CD4-positive, alpha-beta T cell treated with Interleukin-15 for 1 hour (primary cell): ENCODE measurements around the gene C1orf115.
"Not testable (repeated sequence)": the region's sequence is repeated elsewhere in the genome, so short reads cannot be mapped to it uniquely, and the experiment has no call there.

ENCODE experiments used
- DNase-seq: peaks from one replicate; pipeline ENCODE4 v3.0.0-alpha.2; 2020

C1orf115 gene

DNA sequence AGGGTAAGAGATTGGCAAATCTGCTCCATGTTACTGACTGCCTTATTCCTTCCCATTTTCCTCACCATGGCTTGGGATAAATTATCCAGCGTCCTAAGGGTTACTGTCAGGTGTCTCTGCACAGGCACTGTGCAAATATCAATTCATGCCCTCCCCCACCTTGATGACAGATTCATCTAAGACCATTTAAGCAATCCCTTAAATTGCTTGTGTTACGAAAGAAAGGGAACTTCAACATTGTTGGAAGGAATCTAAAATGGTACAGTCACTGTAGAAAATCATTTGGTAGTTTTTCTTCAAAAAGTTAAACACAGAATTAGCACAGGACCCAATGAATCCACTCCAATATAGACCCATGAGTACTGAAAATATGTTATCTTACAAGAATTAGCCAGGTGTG lies 40.3 kb downstream of the C1orf115 start:
- DNase-seq, result no peak

DNA sequence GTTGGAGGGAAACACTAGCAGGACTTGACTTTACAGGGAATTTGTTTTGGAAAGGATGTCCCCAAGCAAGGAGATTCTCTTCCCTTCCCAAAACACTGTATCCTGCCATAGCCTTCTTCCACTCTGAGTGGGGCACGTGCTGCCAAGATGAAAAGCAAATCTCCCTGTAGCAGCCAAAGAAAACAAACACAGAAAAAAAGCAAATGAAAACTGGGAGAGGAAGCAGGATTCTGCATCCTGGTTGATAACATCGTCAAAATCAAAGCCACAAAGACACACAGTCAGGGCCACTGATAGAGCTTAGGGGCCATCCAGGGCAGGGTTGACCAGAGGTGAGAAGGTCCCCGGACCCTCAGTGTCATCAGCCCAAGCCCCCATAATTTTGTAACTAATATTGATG lies 42.0 kb downstream of the C1orf115 start:
- no peak for DNase-seq

DNA sequence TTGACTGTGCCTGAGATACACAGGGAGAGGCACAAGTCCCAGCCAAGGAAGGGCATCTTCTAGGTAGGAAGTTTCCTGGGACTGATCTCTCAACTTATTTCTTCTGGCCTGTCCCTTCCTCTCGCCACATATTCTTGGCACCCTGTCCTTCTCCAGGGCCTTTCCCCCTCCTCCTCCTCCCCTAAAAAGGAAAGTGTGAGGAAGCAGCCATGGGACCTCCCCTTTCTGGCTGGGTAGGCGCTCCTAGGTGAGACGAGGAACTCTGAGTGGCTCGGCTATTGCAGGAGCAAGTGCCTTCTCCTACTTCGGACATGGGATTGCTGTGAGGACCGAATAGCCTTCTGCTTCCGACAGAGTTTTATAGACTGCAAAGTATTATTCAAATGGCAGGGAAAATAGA lies 42.5 kb downstream of the C1orf115 start:
- DNase-seq, result no peak

DNA sequence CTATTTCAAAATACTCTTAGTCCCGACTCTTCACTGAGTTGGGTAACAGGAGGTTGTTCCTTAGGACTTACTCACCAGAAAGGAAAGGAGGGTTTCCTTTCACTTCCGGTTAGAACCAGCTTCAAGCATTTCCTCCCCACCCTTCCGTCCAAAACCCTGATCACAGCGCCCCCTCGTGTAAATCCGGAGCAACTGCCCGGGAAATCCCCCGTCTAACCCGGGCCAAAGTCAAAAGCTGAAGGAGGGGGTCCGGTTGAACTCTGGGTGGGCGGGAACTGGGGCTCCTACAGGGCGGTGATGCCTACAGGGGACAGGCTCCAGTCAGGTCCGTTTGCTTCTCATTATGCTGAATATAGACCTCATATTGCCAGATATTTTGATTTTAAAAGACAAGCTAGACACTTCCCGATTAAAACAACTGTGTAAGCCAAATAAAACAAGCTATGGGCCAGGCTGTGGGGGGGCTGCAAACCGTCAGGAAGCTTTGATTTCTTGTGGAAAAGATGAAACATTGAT lies 43.0 kb downstream of the C1orf115 start:
- DNase-seq, result peak; percentile 76

DNA sequence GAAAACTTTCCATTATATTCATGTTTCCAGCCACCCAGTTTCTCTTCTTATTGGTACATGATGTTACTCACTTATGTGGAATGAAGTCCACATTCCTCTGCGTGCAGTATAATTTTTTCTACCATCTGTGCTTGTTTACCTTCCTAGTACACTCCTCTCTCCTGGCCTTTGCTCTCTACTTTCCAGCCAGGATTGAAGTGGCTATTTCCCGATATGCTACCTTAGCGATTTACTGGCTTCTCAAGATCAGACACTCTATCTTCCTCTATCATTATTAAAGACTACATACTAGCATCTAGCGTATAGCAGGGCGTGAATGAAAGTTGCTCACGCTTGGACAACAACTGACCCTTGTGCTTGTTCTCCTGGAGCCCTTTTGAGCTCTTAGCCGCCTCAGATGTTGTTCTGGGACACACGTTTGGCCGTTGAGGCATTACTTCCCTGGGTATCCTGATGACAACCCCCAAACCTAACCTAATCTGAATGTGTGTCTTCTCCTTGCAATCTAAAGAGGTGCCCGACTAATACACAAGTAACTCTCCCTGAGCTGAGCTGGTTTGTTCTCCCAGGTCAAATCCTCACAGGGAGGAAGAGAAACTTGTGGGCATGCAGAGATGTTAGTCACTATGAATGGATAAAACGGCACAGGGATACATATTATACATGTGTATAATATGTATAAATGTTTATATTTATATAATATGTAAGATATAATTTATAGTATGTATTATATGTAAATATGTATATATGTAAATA lies 44.6 kb downstream of the C1orf115 start:
- DNase-seq, result no peak

DNA sequence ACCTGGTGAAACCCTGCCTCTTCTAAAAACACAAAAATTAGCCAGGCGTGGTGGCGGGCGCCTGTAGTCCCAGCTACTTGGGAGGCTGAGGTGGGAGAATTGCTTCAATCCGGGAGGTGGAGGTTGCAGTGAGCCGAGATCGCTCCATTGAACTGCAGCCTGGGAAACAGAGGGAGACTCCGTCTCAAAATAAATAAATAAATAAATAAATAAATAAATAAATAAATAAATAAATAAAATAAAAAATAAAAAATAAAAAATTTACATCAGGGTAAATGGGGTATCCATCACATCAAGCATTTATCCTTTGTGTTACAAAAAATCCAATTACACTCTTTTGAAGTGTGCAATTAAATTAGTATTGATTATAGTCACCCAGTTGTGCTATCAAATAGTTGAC lies 46.1 kb downstream of the C1orf115 start:
- DNase-seq, result not testable (repeated sequence)

DNA sequence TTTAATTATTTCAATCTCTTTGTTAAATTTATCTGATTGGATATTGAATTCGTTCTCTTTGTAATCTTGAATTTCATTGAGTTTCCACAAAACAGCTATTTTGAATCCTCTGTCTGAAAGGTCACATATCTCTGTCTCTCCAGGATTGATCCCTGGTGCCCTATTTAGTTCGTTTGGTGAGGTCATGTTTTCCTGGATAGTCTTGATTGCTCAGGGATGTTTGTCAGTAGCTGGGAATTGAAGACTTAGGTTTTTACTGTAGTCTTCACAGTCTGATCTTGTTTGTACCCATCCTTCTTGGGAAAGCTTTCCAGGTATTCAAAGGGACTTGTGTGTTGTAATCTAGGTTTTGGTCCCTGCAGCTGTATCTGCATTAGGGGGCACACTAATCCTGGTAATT lies 51.2 kb downstream of the C1orf115 start:
- DNase-seq, result no peak

DNA sequence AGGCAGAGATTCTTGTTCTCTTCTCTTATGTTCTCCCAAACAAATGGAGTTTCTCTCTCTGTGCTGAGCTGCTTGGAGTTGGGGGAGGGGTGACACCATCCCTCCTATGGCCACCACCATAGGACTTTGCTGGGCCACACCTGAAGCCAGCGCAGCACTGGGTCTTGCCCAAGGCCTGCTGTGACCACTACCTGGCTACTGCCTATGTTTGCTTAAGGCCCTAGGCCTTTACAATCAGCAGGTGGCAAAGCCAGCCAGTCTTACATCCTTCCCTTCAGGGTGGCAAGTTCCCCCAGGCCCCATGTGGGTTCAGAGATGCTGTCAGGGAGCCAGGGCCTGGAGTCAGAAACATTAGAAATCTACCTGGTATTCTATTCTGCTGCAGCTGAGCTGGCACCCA lies 51.7 kb downstream of the C1orf115 start:
- DNase-seq, result no peak

DNA sequence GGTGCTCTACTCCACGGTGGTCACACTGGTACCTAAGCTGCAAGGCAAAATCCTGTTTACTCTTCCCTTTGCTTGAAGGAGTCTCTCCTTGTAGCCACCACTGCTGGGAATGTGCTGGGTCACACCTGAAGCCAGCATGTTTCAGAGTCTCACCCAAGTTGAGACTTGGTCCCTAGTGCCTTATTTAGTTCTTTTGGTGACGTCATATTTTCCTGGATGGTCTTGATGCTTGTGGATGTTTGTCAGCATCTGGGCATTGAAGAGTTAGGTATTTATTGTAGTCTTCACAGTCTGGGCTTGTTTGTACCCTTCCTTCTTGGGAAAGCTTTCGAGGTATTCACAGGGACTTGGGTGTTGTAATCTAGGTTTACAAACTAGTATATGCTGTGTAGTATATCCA lies 52.4 kb downstream of the C1orf115 start:
- DNase-seq, result no peak

DNA sequence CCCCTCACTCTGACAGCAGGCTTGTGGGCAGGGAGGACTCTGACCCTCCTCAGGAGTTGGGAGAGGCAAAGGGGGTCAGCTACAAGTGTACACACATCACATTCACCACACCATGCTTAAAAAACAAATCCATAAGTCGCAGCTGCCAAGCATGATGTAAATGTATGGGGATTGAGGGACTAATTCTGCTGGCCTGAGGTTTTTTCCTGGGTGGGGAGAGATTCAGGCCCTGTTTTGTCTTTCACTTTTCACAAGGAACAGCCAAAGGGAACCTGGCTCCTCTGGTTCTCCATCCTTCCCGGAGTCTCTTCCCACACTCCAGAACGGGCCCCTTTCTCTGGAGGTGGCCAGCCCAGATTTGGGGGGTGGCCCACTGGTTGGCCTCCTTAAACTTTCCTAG lies 56.7 kb downstream of the C1orf115 start:
- no peak for DNase-seq

DNA sequence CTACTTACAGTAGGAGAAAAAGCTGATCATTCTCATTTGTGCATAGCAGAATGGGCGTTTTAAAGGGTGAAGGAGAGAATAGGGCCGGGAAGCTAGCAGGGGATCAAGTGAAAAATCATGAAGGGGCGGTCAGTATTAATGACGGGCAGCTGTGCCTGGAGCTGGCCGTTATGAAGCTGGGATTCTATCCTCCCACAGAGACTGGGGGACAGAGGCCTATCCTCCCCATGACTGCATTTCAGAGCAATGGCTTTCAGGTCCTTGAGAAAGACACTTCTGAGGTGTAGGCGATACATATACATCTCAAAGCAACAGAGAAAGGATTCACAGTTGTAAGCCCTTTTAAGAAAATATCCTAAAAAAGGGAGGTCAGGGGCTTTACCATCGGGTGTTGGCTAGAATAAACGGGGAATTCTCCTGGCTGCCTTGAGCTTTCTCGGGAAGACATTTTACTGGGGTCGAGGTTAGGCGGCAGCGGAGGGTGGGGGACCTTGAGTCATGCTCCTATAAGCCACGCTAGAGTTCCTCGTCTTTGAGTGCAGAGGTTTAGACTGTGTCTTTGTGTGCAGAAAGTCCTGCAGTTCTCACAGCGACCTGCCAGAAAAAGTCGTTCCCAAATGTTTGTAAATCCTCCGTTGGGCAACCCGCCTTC lies 57.4 kb downstream of the C1orf115 start:
- DNase-seq, result no peak

DNA sequence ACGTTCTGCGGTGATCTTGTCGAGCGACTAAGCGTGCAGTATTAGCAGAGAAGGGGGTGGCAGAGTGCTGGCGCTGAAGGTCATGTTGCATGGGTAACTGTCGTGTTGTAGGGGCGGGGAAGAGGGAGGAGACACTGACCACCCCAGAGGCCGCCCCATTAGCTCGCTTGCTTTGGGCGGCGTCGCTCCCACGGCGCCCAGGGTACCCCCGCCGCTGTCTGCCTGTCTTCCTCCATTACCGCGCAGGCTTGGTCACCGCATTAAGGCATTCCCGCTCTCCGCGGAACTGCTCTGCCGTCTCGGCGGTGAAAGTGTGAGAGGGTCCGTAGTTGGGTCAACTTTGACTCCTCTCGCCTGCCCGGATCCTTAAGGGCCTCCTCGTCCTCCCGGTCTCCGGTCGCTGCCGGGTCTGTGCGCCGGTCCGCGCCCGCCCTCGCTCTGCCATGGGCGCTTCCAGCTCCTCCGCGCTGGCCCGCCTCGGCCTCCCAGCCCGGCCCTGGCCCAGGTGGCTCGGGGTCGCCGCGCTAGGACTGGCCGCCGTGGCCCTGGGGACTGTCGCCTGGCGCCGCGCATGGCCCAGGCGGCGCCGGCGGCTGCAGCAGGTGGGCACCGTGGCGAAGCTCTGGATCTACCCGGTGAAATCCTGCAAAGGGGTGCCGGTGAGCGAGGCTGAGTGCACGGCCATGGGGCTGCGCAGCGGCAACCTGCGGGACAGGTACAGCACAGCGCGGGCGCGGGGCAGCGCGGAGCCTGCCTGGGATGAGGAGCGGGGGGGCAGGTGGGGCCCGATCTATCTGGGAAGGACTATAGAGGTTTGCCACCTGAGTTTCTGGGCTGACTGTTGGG lies 58.1 kb downstream of the C1orf115 start, which contains the start of gene MTARC2:
MTARC2 (plus strand) TSS at position 234 of the 846 bp plus-strand sequence; CDS start at position 444, 210 bp downstream.
- peak; percentile 24 for DNase-seq
